Glutamatergic neuron (in vitro differentiated cells): ENCODE results near the gene SSX5. TPM values are rescaled to one million over a fixed set of nuclear protein-coding genes. Genes with fewer than 3 reads are reported as not detected.

Experiments
- total RNA-seq: library from RNA; stranded (reverse); fragmentation: NEBNext Ultra II Directional; extraction: Animal tissue kit (Norgen Biotek cat#: 25700); gene quantifications from one replicate; pipeline ENCODE4 v1.2.1, GENCODE V29; 2021; ENCODE audit not compliant: unreplicated experiment

SSX5 gene
- total RNA-seq, 1 donor from 2014 or later: not detected

Other genes with a start within 250 kb of the SSX5 start
- 7.8 TPM for gene ZNF182, start 192.8 kb downstream of the SSX5 start, total RNA-seq
- gene SPACA5, start 189.8 kb downstream of the SSX5 start, total RNA-seq: not detected
- 2.8 TPM for gene ZNF630, start 125.2 kb downstream of the SSX5 start, total RNA-seq
- gene SPACA5B, start 66.2 kb downstream of the SSX5 start, total RNA-seq: not detected
- not detected for gene SSX1, start 58.6 kb upstream of the SSX5 start, total RNA-seq
- not detected for gene SSX3, start 159.9 kb upstream of the SSX5 start, total RNA-seq
- gene SSX4, start 186.7 kb upstream of the SSX5 start, total RNA-seq: 0.71 TPM
- 0.71 TPM for gene SSX4B, start 215.2 kb upstream of the SSX5 start, total RNA-seq